ENCODE data around the gene RBP5.

Gene RBP5, protein sequence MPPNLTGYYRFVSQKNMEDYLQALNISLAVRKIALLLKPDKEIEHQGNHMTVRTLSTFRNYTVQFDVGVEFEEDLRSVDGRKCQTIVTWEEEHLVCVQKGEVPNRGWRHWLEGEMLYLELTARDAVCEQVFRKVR

DNA sequence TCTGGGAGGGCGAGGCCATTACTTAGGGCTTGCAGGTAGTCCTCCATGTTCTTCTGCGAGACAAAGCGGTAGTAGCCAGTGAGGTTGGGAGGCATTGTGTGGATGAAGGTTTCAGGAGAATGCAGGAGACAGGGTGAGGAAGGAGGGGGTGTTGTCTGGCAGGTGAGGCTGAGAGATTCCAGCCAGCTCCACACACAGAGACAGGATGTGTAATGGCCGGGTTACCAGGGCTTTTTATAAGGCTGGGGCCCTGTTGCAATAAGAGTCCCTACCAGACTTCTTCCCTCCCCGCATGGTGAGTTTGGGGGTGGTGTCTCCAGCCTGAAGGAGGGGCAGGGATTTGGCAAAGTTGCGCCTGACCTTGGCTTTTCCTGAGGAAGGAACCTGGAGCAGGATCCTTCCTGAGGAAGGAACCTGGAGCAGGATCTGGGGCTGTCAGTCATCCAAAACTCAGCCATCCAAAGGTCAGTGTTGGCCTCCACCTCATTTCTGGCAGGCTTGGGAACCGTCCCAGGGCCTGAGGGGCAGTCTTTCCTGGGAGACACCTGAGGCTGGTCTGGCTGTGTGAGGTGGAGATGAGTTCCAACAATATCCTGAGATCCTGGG is at the start of gene RBP5:
TSS of gene RBP5 (minus strand) at position 209 of the 606 bp plus-strand sequence. CDS start at position 95, 114 bp downstream.
- DNase-seq (ENCODE audit: low spot score), result no peak

DNA sequence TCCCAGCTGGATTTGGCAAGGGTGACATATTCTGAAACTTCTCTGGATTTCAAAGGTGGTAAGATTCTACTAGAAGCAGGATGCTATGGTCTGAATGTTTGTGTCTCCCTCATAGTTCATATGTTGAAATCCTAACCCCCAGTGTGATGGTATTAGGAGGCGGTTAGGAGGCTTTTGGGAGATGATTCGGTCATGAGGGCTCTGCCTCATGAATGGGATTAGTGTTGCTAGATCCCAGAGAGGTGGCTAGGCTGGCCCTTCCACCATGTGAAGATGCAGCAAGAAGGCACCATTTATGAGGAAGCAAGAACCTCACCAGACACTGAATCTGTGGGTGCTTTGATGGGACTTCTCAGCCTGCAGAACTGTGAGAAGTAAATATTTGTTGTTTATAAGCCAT is 49.8 kb upstream of the RBP5 start:
- DNase-seq (ENCODE audit: low spot score), result no peak

DNA sequence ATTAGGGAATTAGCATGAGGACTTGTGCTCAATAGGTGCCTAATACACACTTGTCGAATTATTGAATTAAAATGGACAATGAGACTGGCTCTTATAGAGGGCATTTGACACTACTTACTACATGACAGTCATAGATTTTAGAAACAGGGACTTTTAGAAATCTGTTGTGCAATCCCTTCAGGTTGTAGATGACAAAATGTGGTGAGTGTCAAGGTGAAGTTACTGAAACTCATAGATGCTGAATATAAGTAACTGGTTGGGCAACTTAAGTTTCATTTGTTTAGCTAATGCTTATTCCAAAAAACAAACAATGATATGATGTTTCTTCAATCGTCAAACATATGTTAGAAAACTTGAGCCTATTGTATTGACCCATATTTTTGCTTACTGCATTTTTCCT is 47.9 kb upstream of the RBP5 start:
- no peak for DNase-seq (ENCODE audit: low spot score)

DNA sequence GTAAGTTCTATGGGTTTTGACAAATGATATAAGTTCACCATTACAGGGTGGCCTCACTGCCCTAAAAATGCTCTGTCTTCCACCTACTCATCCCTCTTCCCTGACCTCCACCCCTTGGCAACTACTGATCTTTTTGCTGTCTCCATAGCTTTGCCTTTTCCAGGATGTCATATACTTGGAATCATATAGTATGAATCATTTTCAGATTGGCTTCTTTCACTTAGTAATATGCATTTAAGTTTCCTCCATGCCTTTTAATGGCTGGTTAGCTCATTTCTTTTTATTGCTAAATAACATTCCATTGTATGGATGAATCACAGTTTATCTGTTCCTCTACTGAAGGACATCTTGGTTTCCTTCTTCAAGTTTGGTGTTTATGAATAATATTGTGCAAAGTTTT is 46.8 kb upstream of the RBP5 start:
- DNase-seq (ENCODE audit: low spot score), result no peak

DNA sequence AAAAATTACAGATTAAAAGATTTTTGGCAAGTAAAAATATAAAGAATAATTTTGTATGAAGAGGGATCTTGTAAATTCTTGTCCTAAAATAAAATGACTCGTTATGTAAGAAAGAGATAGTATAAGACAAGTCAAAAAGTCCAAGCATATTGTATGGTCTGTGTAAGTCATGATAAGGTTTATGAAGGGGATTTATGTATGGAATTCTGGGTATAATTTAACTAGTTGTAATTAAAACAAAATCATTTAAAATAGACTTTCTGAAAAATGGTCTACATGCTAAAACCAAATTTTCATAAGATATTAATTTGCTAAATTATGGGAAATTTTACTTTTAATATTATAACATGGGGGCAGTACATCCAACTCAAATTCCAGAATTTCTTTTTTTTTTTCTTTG is 43.2 kb upstream of the RBP5 start:
- DNase-seq (ENCODE audit: low spot score), result no peak

DNA sequence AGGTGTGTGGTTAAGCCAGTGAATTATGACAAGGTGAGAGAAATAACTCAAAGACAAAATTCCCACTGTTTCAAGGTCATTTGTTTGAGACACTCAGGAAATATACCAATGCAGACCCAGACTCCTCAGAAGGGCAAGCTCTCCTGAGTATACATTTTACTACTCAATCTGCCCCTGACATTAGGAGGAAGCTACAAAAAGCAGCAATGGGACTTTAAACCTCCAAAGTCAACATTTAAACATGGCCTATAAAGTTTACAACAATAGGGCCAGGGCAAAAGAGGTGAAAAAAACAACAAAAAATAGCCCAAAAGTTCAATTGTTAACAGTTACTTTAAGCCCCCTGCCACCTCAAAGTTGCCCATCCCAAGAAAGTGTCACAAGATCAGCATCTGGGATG is 41.3 kb upstream of the RBP5 start:
- no peak for DNase-seq (ENCODE audit: low spot score)

DNA sequence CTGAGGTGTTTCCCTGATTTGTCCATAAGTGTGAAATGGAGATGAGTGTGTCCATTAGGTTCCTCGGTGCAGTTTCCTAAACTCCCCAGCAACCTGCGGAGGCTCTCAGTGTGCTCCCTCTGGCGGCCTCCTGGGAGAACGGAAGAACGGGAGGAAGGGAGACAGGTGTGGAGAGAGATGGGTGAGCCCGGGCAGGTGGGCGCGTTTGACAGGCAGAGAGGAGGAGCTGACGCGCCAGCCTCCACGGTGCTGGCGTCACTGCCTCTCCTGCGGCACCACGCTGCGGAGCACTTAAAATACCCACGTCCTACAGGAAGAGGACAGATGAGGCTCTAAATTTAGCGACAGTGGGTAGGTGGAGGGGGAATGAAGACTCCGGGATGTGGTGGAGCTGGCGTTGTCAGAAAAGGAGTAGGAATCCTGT is 34.0 kb upstream of the RBP5 start:
- peak; percentile 82 for DNase-seq (ENCODE audit: low spot score)

DNA sequence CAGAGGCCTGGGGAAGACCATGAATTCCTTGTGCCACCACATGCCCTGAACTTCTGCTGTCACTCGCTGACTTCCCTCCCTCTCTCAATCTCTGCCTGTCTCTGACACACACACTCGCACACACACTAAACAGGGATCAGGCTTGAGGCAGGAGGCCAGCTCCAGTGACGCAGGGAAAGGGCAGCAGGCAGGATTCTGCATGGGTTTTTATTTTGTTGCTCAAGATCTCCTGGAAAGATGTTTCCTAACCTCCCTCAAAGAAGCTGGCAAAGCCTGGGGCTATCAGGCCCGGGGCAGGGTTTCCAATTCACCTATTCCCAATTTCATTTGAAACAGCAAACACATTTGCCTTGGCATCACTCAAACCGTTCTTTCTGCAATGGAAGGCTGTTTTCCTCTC is 33.1 kb upstream of the RBP5 start:
- no peak for DNase-seq (ENCODE audit: low spot score)

DNA sequence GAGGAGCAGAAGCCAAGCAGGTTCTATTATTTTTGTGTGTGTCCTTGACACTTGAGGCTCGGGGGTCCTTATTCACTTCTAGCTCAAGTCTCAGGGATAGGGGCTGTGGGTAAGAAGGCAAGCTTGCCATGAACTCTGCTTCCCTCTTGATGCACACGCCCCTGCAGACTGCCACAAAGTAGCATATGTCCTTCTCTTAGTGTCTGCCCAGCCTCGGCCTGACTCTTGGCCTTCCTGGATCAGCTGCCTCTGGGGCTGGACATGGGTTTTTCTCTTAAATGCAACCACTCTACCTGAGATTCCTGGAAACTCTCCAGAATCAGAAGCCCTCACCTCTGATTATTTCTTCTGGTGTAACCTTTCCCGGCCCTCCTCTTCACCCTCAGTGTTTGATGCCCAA is 32.6 kb upstream of the RBP5 start:
- no peak for DNase-seq (ENCODE audit: low spot score)

DNA sequence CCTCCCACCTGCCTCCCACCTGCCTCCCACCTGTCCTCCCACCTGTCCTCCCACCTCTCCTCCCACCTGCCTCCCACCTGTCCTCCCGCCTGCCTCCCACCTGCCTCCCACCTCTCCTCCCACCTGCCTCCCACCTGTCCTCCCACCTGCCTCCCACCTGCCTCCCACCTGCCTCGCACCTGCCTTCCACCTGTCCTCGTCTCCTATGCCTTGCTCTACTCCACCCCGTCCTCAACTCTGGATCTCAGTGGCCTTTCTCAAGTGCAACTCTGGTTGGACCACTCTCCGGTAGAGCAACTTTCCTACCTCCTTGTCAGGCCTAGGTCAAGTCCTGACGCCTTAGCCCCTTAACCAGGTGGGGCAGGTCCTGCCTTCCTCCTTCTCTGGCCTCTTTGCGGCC is 31.5 kb upstream of the RBP5 start:
- DNase-seq (ENCODE audit: low spot score), result no peak

DNA sequence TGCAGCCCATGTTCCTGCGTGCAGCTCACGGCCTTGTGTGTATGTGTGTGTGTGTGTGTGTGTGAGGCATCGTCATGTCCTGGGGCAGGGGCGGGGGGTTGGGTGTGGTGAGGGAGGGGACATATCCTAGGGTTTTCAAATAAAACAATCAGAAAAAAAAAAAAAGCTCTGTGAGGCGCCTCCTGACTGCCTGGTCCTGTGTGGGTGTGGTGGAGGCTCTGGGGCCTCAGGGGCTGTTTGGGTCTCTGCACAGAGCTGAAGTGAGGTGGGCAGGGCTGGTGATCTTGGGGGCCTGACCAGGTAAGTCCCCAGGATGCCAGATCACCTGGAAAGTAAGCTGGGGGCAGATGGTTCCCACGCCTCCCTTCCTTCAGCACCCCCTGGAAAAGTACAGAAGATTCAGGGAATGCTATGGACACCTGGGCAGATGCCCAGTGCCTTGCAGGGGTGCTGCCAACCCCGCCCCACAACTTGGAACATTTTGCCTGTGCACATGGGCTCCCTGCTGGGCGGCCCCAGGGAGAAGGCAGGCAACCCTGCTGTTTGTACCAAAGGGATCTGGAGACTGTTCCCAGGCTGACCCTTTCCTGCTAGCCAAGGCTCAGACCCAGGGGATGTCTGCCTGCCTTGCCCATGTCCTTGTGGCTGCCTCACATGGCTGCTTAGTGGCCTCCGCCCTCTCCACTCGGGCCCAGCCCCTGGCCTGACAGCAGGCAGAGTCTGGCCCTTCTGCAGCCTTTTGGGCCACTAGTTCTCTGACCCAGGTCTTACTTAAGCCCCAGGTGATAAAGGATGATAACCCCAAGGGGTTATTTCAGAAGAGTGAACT is 30.3 kb upstream of the RBP5 start:
- DNase-seq (ENCODE audit: low spot score), result no peak

DNA sequence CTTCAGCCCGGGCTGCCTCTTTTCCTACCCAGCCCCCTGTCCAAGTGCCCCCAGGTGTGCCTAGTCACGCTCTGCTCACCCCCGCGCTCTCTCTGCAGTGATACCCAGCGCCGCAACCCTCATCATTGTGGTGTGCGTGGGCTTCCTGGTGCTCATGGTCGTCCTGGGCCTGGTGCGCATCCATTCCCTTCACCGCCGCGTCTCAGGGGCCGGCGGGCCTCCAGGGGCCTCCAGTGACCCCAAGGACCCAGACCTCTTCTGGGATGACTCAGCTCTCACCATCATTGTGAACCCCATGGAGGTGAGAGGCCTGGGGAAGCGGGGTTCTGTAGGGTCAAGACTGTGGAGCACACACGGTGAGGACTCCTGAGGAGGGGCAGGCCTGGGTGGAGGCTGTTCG is 28.7 kb upstream of the RBP5 start:
- no peak for DNase-seq (ENCODE audit: low spot score)

DNA sequence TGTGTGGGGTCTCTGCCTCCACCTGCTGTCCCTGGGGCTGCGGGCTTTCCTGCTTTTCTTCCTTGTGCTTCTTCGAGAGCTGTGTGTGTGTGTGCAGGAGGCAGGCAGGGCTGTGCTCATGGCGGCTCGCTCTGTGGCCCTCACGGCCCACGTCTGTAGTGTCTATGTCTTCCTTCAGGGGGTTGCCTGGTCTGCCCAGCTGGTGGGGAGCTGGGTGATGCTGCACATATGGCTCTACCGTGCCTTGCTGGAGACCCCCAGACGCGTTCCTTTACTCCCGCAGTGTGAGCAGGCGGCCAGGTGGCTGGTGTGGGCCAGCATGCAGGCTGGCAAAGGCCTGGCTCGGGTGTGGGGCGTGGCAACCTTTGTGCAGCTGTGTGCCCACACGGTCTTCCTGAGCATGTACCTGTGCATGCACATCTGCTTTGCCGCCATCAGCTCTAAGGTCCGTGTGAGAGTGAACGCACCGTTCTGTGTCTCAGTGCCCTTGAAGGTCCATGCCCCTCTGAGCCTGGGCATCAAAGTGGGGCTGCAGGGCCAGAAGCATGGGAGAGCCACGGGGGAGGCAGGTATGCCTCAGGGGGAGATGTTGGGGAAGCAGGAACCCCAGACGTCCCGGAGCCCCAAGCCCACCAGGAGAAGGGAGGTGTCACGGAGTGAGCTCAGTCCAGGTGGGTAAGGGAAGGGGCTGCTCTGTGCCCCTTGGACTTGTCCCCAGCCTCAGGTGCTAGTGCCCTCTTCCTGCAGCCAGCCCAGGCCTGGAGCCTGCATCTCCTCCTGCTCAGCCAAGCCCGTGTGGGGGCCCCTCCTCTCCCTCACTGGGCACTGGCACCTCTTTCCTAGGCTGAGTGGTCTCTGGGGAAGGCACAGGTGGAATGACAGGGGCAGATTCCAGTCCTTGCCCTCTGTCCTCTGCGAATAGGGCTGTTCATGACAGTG is 27.8 kb upstream of the RBP5 start:
- no peak for DNase-seq (ENCODE audit: low spot score)

DNA sequence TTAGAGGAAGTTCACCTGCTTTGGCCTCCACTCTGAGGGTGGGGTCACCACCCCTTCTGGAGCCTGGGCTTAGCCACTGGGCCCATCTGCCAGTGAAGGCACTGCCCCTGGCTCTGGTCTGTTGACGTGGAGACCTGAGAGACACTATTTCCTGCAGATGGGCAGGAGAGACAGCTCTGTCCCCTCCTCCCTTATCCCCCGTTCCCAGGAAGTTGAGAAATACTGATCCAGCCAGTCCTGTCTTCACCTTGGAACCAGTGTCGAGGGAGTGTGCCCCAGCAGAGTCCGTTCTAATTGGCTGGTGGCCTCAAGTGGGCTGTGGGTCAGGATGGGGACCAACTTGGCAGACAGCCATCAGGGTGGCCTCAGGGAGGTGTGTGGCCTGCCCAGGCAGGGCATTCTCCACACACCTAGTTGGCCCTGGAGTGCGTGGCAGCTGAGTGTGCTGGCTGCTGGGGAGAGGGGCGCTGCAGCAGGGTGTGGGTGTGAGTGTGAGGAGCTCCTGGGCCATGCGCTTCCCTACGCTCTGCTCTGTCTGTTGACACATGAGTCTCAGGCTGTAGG is 26.9 kb upstream of the RBP5 start:
- no peak for DNase-seq (ENCODE audit: low spot score)

DNA sequence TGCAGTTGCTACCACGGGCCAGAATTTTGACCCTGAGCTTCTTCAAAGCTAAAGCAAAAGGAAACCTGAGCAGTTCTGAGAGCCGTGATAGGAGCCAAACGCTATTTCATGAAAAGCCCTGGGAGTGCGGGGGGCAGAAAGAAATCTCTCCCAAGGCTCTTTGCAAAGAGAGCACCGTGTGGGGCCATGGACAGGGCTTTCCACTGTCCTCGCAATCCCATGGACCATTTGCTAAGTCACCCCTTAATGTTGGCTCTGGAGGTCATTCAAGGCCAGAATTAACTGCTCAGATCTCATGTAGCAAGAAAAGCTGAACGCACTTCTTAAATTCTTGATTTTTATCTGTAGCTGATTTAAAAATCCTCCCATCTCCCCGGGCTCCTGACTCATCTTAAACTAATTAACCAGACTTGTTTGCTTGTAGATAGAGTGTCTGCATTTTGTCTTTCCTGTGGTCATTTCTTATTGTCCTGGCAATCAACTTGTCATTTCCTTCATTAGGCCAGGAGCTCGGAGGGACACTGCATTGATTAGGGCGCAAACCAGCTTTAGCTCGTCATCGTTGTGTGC is 26.3 kb upstream of the RBP5 start:
- no peak for DNase-seq (ENCODE audit: low spot score)

DNA sequence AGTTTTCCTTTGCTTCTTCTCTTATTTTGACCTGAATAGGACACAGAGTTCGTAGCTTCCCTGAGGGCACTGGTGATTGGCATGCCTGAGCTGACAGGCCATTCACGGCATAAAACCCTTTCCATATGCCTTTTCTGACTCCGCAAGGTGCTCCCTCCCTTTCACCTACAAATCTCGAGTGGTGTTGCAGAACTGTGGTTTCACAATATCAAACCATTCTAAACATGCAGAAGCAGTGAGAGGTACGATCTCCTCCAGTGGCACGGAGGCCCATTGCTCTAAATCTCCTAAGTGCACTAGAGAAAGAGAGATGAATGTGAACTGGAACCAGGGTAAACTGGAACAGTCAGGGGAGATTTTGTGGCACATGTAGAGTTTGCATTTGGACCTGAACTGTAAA is 25.4 kb upstream of the RBP5 start:
- DNase-seq (ENCODE audit: low spot score), result no peak

DNA sequence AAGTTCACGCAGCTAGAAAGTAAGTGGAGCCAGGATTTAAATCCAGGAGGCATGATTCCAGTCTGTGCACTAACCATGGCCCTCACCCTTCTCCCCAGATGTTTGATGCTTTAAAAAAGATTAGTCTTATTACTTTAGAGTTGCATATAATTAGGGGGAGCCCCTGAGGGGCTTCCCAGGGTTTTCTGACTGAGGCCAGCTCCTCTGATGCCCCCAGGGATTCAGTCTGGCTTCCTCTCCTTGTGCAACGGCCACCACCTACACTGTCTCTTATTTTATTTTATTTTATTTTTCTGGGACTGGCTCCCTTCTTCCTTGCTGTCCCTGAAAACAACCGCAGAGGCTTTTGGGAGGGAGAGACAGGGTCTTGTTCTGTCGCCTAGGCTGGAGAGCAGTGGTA is 24.1 kb upstream of the RBP5 start:
- DNase-seq (ENCODE audit: low spot score), result no peak

DNA sequence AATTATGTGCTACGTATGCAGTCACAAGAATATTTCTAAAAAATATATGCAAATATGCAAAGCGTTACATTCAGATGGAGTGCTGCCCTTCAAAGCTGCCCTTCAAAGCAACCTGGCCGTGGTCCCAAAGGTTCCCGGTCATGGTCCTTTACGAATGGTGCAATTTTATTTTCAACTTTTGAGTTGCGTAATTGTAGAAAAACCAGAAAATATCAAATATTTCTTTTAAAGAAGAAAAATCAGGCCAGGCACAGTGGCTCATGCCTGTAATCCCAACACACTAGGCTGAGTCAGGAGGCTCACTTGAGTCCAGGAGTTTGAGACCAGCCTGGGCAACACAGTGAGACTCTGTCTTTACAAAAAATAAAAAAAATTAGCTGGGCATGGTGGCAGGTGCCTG is 22.8 kb upstream of the RBP5 start:
- no peak for DNase-seq (ENCODE audit: low spot score)

DNA sequence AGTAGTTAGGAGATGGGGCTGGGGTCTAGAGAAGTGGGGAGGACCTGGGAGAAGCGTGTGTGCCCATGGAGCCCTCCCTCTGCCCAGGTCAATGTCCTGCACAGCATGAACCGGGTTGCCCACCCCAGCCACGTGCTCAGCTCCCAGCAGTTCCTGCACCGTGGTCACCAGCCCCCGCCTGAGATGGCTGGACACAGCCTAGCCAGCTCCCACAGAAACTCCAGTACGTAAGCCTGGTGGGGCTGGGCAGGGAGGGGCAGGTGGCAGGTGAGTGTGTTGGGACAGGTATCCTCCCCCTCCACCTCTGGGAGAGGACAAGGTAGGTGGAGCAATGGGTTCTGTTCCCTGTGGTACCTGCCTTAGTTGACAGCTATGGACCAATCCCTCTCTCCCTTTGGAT is 22.2 kb upstream of the RBP5 start:
- DNase-seq (ENCODE audit: low spot score), result no peak

DNA sequence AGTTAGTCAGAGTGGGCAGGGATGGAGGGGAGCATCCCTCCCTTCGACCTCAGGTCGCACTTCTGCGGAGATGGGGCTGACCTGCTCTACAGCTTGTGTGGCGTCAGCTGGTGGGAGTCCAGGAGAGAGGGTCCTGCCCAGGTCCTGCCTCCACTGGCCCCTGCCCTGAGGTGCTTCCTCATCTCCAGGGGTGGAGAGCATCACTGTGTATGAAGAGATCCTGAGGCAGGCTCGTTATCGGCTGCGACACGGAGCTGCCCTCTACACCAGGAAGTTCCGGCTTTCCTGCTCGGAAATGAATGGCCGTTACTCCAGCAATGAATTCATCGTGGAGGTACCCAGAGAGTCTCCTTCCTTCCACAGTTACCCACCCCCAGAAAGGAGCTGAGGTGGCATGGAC is 21.7 kb upstream of the RBP5 start:
- DNase-seq (ENCODE audit: low spot score), result no peak

DNA sequence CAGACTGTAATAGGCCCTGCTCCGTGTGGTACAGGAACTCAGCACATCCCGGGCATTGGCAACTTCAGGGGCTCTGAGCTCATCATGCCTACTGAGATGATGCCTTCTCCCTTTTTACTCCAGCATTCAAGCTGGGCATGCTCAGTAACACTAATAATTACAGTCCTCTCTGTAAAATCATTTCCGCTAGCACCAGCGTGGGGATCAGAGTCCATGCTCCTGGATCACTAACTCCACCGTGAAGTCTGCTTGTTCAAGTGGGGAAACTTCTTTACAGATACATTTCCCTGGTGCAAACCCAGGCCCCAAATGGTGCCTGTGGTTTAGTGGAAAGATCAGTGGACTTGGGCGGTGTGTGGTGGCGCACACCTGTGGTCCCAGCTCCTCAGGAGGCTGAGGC is 18.2 kb upstream of the RBP5 start:
- no peak for DNase-seq (ENCODE audit: low spot score)

DNA sequence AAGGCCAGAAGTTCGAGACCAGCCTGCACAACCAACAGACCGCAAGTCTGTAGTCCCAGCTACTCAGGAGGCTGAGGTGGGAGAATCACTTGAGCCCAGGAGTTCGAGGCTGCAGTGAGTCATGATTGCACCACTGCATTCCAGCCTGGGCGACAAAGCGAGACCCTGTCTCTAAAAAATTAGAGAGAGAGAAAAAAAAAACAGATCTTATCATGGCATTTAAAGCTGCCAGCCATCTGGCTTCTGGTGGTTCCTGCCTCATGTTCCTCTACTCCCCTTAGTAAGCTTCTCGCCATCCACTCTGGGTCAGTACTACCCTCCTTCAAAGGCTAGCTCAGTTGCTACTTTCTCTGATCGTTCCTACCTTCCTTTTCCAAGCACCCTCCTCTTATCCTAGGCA is 17.5 kb upstream of the RBP5 start:
- DNase-seq (ENCODE audit: low spot score), result no peak
